Activated CD8-positive, alpha-beta memory T cell treated with anti-CD3 and anti-CD28 coated beads, Interleukin-2, amount 50 U/mL, for 1 hour (primary cell): ENCODE measurements around the gene PAFAH2.

Experiments
- DNase-seq: peaks from one replicate; pipeline ENCODE4 v3.0.0-alpha.2; 2020; ENCODE audit errors: extremely low read depth

The PAFAH2 gene

DNA sequence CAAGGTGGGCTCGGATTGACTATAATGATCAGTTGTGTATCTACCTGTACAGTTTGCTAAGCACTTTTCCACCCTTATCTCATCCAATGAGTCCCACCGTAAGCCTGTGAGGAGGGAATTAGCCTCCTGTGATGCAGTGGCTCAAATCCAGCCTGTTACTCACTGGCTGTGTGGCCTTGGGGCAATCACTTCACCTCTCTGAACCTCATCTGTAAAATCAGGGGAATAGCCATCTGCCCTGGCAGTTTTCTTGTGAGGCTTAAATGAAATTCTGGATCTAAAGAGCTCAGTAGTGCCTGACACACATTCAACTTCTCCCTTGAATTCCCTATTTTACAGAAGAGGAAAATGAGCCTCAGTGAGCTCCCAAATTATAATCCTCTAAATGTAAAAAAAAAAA is 16.3 kb upstream of the PAFAH2 start:
- no peak for DNase-seq

DNA sequence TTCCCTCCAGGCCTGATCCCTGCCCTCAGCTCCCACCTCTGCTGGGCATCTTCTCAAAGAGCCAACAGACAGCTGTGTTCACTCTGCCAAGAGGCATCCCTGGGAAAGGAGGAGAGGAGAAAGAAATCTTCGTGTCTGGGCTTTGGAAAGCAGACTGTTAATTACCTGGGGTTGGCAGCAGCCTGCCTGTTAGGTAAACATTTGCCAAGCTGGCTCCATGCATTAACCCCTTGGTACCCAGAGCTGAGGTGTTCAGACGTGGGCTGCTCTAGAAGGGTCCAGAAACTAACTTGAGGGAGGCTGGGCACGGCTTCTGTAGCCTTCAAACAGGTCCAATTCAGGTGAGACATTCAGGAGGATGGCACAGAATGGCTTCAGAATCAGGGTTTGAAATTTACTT is 15.0 kb upstream of the PAFAH2 start:
- no peak for DNase-seq

DNA sequence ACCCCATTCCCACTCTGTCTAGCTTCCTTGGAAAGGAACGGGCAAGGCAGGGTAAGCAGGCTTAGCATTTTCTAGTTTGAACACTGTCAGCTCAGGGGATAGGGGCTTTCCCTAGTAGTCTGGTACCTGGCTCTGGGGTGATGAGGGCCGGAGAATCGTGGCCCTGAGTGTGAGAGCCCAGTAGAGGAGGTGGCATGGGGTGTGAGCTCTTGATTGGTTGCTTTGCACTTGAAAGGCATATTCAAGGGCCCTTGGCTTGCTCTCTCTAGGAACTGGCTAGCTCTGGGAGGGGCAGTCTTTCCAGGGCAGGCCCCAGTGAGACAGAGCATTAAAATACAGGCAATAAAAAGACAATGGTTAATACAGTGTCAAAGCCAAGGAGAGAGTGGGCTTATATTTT is 13.0 kb upstream of the PAFAH2 start:
- no peak for DNase-seq

DNA sequence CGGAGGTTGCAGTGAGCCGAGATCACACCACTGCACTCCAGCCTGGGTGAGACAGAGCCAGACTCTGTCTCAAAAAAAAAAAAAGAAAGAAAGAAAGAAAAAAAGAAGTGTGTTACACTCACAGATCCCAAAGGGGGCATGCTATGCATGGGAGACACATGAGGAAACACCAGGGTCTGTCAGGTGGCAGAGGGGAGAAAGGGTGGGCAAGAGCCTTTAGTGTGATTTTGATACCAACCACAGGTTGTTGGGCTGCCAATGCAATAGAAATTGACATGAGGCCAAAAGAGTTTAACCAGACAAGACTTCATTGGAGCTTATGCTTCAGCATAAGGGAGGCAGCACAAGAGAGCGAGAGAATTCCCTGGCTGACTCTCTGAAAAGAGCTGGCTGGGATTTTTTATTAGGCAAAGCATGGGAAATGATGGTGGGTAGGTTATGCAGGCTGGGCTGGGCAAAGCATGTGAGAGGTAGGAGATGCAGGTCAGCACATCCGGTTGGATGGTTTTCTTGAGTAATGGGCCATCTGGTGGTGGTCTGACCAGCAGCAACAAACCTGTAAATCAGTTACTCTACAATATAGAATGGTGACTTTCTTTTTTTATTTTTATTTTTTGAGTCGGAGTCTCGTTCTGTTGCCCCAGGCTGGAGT is 12.1 kb upstream of the PAFAH2 start:
- no peak for DNase-seq

DNA sequence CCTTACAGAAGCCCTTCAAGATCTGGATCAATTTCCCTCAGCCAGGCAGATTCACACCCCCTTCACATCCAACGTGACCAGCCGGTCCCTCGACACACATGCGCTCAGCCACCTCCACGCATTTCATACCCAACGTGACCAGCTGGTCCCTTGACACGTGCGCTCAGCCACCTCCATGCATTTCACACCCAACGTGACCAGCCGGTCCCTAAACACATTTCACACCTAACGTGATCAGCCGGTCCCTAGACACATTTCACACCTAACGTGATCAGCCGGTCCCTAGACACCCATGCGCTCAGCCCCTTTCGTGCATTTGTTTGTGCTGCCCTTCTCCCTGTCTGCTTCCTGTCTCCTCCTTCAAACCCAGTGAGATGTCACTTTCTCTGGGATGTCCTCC is 8.8 kb upstream of the PAFAH2 start:
- DNase-seq: no peak

DNA sequence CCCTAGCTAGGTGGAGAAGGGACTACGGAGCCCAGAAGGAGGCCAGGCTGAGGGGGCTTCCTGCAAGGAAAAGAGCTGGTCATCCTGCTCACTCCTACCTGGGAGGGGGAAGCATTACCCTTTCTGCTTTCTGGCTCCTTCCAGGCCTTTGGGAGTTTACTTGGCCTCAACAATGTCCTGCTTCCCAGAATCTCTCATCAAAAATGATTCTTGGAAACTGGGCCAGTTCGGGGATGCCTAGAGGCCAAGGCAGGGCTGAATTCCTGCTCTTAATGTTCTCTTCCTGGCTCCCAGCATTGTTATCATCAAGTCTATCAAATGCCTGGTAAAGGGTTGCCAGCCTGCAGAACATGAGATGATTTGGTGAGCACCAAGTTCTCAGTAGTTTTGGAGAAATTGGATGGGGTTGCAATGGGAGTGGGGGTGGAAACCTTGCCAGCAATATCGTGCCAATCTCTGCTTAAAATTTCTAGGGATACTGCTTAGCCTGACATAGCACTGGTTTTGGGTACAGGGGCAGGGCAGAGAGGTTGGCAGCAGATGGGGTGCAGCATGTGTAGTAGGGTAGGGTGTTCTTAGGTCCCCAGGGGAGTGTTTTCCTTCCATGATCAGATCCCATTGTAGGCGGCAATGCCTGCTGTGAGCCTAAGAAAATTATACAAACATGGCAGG is 7.7 kb upstream of the PAFAH2 start:
- DNase-seq: no peak

DNA sequence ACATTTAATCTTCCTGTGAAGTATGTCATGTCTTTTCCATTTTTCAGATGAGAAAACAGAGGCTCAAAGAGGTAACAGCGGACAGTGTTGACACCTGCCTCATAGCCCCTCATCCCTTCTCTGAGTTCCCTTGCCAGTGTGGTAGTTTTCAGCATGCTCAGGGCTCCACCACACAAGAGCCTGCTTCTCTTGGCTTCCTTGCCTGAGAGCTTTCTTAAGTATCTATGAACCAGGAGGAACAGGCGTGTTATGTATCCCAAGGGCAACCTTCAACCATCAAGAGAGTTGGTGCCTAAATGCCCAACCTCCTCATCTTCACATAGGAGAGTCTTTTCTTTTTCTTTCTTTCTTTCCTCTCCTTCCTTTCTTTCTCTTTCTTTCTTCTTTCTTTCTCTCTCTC is 5.9 kb upstream of the PAFAH2 start:
- DNase-seq: no peak

DNA sequence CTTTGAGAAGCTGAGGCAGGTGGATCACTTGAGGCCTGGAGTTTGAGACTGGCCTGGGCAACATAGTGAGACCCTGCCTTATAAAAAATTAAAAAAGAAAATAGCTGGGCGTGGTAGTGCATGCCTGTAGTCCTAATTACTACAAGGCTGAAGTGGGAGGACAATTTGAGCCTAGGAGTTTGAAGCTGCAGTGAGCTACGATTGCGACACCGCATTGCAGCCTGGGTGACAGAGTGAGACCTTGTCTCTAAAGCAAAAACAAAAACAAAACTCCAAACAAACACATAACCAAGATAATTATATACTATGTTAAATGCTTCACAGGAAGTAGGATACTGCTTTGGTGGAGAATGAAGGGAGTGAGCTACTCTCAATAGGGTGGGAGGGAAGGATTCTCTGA is 5.4 kb upstream of the PAFAH2 start:
- no peak for DNase-seq

DNA sequence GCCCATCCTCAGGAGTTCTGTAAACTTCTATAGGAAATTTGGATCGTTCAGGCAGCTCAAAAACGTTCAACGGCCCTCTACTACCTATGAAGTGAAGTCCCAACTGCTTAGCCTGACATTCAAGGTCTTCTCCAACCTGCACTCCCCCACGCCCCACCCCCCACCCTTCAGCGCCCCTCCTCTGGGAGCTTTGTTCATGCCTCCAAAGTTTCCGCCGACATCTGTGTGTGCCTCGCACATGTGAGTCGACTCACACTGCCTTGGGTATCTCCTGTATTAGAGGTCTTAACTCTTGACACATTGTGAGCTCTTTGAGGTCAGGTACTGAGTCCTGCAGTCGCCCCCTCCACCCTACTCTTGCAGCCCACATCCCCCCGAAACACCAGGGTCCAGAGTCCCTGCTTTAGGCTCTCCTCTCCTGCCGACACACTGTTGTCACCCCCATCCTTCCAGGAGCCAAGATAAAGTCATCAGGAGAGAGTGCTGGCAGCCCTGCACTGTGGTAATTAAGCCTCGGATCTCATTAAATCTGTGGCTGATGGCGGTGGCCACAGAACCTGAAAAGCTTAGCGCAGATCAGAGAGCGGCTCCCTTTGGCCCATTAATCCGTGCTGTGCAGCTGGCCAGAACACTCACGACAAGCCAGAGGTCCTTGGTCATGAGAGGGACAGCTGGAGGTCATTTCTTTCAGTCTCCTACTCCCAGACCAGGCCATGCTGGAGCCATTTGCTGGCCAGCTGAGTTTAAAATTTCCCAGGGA is 1.4 kb upstream of the PAFAH2 start:
- no peak for DNase-seq

DNA sequence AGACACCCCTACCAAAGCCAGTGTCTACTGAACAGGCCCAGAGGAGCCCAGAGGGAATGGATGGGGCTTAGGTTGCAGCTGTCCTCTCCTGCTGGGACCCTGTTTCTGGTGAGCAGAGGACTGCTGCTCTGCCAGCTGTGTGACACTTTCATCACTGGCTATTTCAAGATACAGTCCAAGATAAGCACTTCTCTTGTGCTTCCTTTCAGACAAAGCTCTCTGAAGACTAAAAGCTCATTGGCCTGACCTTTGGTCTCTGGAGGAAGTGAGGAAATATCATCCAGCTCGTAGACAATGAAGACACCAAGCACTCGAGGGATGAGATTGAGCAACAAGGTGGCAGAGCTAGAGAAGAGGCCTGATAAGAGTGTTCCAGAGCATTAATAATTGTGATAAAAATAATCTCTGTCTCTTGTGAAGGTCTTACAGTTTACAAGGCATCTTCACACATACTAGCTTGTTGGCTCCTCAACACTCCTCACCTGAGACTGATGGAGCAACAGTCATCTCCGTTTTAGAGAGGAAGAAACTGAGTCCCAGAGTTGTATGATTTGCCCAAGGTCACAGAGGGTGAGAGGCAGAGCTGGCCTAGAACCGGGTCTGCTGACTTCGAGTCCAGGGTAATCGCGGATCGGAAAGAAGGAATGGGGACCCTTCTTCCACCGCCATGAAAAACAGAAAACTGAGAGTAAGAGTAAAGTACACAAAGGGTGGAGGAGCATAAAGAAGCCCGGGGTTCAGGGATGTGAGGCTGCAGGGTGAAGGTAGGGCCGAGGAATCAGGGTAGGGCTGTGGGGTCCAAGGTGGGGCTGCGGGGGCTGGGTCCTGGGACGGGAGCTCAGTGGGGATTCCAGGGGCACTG is 666 bp downstream of the PAFAH2 start:
- no peak for DNase-seq

DNA sequence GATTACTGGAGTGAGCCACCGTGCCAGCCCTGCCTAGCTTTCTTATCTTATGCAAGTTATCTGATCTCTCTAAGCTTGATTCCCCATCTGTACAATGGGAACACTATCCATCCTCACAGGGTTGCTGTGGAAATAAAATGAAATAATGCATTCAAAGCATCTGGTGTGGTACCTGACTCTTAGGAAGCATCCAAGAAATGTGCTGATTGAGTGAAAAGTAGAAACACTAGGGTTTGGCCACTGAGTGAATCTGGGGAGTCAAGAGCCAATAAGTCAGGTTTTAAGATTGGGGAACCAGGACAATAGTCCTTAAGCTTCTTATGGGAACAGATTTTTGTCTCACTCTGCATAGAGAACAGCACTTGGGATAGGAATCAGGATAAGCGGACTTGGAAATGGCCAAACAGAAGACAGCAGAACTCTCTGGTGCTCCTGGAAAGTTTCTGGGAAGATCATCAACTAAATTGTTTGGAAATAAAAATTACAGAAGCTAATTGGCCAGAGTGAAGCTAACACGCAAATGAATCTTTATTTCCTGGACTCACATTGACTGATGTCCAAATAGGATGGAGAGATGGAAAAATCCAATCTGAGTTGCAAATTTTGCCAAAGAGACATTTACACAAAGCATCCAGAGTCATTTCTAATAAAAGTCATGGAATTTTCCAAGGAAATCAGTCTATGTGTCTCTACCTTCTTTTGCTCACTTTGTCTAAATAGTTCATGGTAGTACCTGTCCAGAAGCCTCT is 3.3 kb downstream of the PAFAH2 start:
- DNase-seq: no peak

DNA sequence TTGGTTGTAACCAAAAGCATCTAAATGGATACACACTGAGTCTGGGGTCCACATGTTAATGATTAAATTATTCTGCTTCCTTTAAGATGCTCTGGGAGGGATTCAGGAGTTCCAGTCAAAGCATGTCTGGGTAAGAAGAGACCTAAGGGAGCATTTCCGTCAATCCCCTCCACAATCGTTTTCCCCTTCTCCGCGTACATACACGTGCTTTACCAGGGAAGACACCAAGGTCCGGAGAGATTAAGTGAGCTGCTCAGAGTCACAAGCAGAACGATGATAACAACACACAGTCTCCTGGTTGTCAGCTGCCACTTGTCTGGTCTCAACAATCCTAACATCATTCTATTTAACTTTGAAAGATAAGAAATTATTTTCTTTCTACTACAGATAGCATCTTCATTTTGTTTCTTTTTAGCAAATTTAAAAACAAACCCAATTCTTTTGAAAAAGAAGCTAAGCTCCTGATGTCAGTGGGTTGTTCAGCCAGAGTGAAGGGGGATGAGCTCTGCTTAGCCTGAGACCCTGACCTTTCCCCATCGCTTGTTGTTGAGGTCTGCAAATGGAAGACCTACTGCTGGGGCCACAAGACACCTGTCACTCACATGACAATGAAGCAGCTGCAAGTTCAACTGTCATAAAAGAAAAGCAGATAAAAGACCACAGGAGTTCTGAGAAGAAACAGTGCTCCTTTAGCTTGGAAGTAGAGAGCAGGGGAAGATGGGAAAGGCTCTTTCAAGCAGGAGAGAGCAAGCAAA is 4.5 kb downstream of the PAFAH2 start:
- DNase-seq: no peak

DNA sequence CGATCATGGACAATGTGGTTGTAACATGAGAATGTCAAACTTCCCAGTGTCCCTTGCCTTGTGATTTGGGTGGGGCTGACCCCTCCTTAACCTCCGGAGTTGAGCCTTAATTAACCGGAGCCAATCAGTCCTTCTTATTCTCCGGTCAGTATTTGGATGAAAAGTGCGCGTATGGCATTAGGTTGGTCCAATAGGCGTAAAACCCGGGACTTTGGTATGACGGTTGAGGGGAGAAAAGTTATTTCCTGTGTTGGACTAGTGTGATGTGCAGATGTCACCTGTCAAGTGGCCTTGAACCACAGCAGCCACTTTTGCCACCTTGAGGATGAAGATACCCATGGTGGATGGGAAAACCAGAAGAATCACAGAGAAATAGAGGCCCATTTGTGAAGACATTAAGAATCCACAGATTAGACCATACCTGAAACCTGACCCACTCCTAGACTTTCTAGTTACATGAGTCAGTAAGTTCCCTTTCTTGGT is 5.1 kb downstream of the PAFAH2 start:
- DNase-seq: no peak

DNA sequence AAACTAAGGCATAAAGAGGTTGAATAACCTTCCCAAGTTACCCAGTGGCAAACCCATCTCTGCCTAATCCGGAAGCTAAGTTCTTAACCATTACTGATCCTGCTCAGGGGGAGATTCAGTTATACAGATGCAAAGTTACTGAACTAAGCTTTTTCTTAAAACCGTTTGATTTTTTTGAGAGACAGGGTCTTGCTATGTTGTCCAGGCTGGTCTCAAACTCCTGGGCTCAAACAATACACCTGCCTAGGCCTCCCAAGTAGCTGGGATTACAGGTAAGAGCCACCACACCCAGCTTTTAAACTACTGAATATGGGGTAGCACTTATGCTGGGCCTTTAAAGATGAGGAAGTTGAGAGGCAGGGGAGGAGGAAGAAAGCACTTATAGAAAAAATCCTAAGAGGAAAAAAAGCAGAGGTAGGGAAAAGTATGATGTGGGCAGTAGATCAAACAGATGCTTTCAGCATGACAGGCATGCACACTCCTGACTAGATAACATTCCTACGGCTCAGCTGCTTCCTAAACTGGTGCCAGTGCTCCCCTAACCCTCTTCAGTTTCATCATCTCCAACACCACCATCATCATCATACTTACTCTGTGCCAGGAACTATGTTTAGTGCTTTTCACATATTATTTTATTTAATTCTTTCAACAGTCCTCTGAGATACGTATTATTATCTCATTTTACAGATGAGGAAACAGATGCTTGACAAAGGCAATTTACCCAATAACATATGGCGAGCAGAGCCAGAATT is 5.8 kb downstream of the PAFAH2 start:
- no peak for DNase-seq

DNA sequence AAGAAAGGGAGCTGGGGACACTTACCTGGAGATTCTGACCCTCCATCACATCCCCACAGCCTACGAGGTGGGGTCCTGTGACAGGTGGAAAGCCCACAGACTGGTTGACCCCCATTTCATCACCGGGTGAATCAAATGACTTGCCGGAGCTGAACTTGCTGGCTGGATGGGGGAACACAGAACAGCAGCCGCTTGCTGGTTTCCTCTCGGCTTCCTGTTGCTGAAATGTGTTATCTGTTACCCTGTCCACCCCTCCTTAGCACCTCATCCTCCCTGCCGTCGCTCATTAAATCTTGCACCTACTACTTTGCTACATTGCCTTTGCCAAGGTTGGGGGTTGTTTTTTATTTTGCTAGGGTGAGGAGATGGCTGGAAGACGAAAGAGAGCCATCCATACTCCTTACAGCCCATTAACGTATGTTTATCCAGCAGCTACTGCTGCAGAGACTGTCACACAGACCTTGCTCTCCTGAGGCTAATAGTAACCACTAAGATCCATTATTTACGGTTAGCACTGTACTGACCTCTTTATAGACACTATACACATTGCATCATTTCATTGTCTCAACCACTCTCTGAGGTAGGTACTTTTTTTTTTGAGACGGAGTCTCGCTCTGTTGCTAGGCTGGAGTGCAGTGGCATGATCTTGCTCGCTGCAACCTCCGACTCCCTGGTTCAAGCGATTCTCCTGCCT is 7.0 kb downstream of the PAFAH2 start:
- DNase-seq: no peak

DNA sequence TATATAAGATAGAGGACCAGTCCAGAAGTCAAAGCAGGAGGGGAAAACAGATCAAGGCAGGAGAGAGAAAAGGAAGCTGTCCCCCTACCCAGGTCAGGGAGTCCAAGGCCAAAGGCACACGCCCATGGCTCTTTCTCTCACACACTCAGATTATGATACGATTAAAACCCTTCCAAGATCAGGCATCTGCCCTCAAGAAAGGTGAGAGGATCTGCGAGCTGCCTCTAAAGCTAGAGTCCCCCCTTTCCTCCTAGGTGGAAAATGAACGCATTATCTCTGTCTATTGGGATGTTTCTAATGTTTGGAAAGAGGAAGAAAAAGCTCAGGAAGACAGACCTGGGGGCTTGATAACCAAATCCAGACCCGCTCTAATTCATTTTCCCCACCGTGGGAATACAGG is 7.6 kb downstream of the PAFAH2 start:
- DNase-seq: no peak

DNA sequence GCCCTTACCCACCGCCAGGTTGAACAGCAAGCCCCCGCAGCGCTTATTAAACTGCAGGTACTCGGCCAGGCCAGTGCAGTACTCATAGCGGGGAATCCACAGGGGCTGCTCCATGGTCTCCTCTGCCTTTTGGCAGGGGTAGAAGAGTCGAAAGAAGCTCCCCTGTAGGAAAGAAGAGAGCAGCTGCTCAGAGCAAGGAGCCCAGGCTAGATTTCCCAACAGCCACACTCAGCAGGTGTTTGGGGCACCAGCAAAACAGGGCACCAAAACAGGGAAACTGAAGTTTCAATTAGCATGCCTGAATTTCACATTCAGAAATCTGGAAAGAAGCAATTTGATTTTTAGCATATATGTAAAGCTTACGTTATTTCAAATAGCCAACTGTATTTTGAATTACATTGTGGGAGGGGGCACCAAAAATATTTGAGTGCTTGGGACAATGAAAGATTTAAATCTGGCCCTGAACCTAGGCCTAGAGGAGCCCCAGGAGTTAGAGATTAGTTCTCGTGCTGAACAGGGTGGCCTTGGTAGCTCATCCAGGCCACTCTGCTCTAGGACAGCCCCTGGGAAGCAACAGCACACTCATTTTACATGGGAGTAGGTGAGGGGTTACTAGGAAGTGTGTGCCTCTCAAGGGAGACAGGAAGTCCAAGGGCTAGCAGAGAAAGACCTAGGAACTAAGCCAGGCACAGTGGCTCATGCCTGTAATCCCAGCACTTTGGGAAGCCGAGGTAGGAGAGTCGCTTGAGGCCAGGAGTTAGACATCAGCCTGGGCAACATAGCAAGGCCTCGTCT is 8.2 kb downstream of the PAFAH2 start:
- no peak for DNase-seq

DNA sequence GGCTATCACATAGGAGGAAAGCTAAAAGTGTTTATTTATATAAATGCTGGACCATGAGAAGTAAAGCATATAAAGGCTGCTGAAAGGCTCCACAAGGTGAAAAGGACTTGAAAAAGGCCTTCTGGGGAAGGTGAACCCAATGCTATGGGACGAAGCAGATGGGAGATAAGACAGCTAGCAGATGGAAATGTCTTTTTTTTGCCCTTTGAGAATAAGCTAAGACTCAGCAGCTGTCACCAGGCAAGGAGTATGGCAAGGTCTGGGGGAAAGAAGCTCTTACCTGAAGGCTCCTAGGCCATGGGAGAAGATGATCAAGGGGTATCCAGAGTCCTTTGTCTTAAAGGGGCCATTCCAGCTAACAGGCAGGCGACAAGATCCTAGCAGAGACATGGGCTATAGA is 9.9 kb downstream of the PAFAH2 start:
- DNase-seq: no peak
